Endothelial cell of umbilical vein (primary cell): ENCODE data around the gene NT5DC2. TPM values are rescaled to one million over a fixed set of nuclear protein-coding genes. Genes with fewer than 3 reads are reported as not detected.
A peak's percentile ranks its signal among the peaks of the same experiment; 100 is the strongest.

ENCODE experiments used
- BruUV-seq: library from RNA; stranded (reverse); fragments of 400-500 nt; replicated peaks from 2 replicates; lab custom pipeline; 2021; lab: Mats Ljungman, UMichigan
- CTCF ChIA-PET: fragments of 300-600, 350-600 bp; sonication (Branson Sonifier 250); formaldehyde crosslinking; loops from one replicate; lab custom pipeline; 2021; ENCODE audit warnings: antibody characterized with exemption, inconsistent platforms; lab: Charles Lee
- POLR2A ChIA-PET: fragments of 300-600, 350-600 bp; sonication (Branson Sonifier 250); formaldehyde crosslinking; loops from one replicate; lab custom pipeline; 2021; ENCODE audit warnings: antibody characterized with exemption, inconsistent platforms; lab: Charles Lee
- DNase-seq: peaks from one replicate; pipeline ENCODE4 v3.0.0-alpha.2; 2011; ENCODE audit warnings: low read depth, low spot score
- FAIRE-seq: peaks from 2 replicates; lab custom pipeline; 2011; peaks lifted over from hg19 to GRCh38; lab: Jason Lieb, UNC
- H2AFZ ChIP-seq: 2 replicates; pipeline ENCODE4 v1.6.0; 2012; ENCODE audit warnings: low read depth, low read length, control low read depth, inconsistent platforms
- H3K27ac ChIP-seq: 2 replicates; pipeline ENCODE4 v1.5.1; 2011; ENCODE audit warnings: low read depth, mild to moderate bottlenecking, control low read depth, low read length, moderate library complexity; ENCODE audit not compliant: insufficient read depth
- H3K27me3 ChIP-seq, 2 experiments: 2 replicates each; pipeline versions ENCODE4 v1.6.0 to v1.6.1; 2011; ENCODE audit warnings: low read length in 2 of 2, mixed read lengths in 1 of 2; ENCODE audit not compliant: control insufficient read depth in 2 of 2, insufficient read depth in 2 of 2
- H3K36me3 ChIP-seq, 2 experiments: 2 replicates in 1 of 2; 3 replicates in 1 of 2; pipeline ENCODE4 v1.5.1; 2011; ENCODE audit warnings: low read length in 2 of 2, mild to moderate bottlenecking in 1 of 2, moderate library complexity in 1 of 2; ENCODE audit not compliant: control insufficient read depth in 2 of 2, insufficient read depth in 2 of 2; ENCODE audit errors: extremely low read depth in 1 of 2
- H3K4me1 ChIP-seq: 3 replicates; pipeline ENCODE4 v1.5.1; 2011; ENCODE audit warnings: mild to moderate bottlenecking, low read length; ENCODE audit not compliant: control insufficient read depth, insufficient read depth; ENCODE audit errors: extremely low read depth
- H3K4me2 ChIP-seq: 2 replicates; pipeline ENCODE4 v1.6.1; 2011; ENCODE audit warnings: low read length, control low read depth, mixed read lengths; ENCODE audit not compliant: insufficient read depth
- H3K4me3 ChIP-seq, 3 experiments: fragments of 200-600 bp in 1 of 3; sonication (generic), shearing (Covaris generic) in 1 of 3; replicated peaks in 1 of 3; 2 replicates each; pipeline ENCODE4 v1.5.1; 2011 to 2016; ENCODE audit warnings: control low read depth in 3 of 3, low read length in 3 of 3, mild to moderate bottlenecking in 2 of 3, inconsistent platforms in 1 of 3, low read depth in 1 of 3, moderate library complexity in 1 of 3; ENCODE audit not compliant: insufficient read depth in 1 of 3
- H3K79me2 ChIP-seq: 2 replicates; pipeline ENCODE4 v1.6.0; 2012; ENCODE audit warnings: low read length, inconsistent platforms; ENCODE audit not compliant: control insufficient read depth, insufficient read depth
- H3K9ac ChIP-seq: replicated peaks from 2 replicates; pipeline ENCODE3; 2011; ENCODE audit warnings: low read length, control low read depth; ENCODE audit not compliant: insufficient read depth; ENCODE audit errors: extremely low read depth
- H3K9me1 ChIP-seq: replicated peaks from 3 replicates; pipeline ENCODE4 v1.6.0; 2011; ENCODE audit warnings: mild to moderate bottlenecking, low read length; ENCODE audit not compliant: control insufficient read depth, insufficient read depth; ENCODE audit errors: extremely low read depth
- H3K9me3 ChIP-seq: replicated peaks from 2 replicates; pipeline ENCODE4 v1.5.1; 2012; ENCODE audit warnings: low read length, inconsistent platforms; ENCODE audit not compliant: control insufficient read depth, insufficient read depth
- H4K20me1 ChIP-seq: replicated peaks from 2 replicates; pipeline ENCODE3; 2011; ENCODE audit warnings: mild to moderate bottlenecking, low read length; ENCODE audit not compliant: control insufficient read depth, insufficient read depth; ENCODE audit errors: extremely low read depth
- MYC ChIP-seq: IDR thresholded peaks from one replicate; pipeline ENCODE4 v1.6.1; 2011; ENCODE audit warnings: mild to moderate bottlenecking, low read depth, low read length
- POLR2A ChIP-seq: IDR thresholded peaks from 2 replicates; pipeline ENCODE4 v1.6.1; 2012; ENCODE audit warnings: low read depth, mild to moderate bottlenecking, control low read depth, low read length
- dilution Hi-C: fragments of 300-500 bp; cut with MboI; formaldehyde crosslinking; loops from one replicate; pipeline ENCODE4 v1.15.0; 2019; ENCODE audit warnings: low sequenced_read_pairs; ENCODE audit not compliant: extremely low pct_ligation_motif_present
- intact Hi-C: fragments of 100-400 bp; cut with micrococcal nuclease; formaldehyde crosslinking; loops from one replicate; pipeline ENCODE4 v1.10.0; 2022
- polyA plus RNA-seq, 4 experiments: library from polyadenylated mRNA; depleted of rRNA in 3 of 4; stranded (reverse) in 3 of 4; unstranded in 1 of 4; fragments of >200 nt; gene quantifications; 2 replicates each; pipeline versions ENCODE4 v1.2.1 to v1.2.3, GENCODE V29; 2011 to 2012; ENCODE audit warnings: missing spikeins in 1 of 4
- total RNA-seq: library from RNA; stranded (reverse); gene quantifications from 2 replicates; pipeline ENCODE4 v1.2.3, GENCODE V29; 2021
- TF ChIP-seq, protein P1 (sequence below), 2 donors: IDR thresholded peaks; 1 replicate in 1 of 2; 2 replicates in 1 of 2; pipeline ENCODE4 v1.5.1; 2011; ENCODE audit warnings: low read length in 2 of 2, mild to moderate bottlenecking in 2 of 2, moderate library complexity in 2 of 2, control low read depth in 1 of 2, inconsistent platforms in 1 of 2, low read depth in 1 of 2; ENCODE audit not compliant: insufficient read depth in 1 of 2; ENCODE audit errors: extremely low read depth in 1 of 2

The NT5DC2 gene
- total and polyA plus RNA-seq, 2 donors (not counting 3 experiments of a cell fraction or from before 2014, with no cell fraction given) = 298 to 402 TPM

- Histone ChIP-seq H3K79me2 (no peaks in the 10 kb centered on the region), H3K27me3 (no peaks in the 10 kb centered on the region), H4K20me1 (no peaks in the 10 kb centered on the region), H3K36me3 (peaks cover 14 to 81% of the 10 kb centered on the region in 2 experiments), H3K9me1 (no peaks in the 10 kb centered on the region), H3K4me2 (no peak overlapping the region), H3K27ac (no peak overlapping the region), H3K4me1 (no peaks in the 10 kb centered on the region), H3K4me3 (no peak overlapping the region), H3K9ac (no peak overlapping the region), H2AFZ (no peak overlapping the region), H3K9me3 (no peaks in the 10 kb centered on the region)
- BruUV-seq = no TSS peak
- DNase-seq = peak; percentile 29
- intact Hi-C loops = no loop called here
- POLR2A ChIA-PET = no interaction called here
- CTCF ChIA-PET = interaction anchor here (0.5 to 2.0 kb wide), 8 partner anchors 9 to 61 kb away, joined by 3 to 13 read pairs (median 4); partner anchors contain the start of gene STAB1
- peak; percentile 18 for FAIRE-seq
- TF ChIP-seq, protein P1, sequence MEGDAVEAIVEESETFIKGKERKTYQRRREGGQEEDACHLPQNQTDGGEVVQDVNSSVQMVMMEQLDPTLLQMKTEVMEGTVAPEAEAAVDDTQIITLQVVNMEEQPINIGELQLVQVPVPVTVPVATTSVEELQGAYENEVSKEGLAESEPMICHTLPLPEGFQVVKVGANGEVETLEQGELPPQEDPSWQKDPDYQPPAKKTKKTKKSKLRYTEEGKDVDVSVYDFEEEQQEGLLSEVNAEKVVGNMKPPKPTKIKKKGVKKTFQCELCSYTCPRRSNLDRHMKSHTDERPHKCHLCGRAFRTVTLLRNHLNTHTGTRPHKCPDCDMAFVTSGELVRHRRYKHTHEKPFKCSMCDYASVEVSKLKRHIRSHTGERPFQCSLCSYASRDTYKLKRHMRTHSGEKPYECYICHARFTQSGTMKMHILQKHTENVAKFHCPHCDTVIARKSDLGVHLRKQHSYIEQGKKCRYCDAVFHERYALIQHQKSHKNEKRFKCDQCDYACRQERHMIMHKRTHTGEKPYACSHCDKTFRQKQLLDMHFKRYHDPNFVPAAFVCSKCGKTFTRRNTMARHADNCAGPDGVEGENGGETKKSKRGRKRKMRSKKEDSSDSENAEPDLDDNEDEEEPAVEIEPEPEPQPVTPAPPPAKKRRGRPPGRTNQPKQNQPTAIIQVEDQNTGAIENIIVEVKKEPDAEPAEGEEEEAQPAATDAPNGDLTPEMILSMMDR (IDR thresholded peaks at IDR 0.05; ENCODE audit: extremely low read depth in 1 of 2, insufficient read depth in 1 of 2, low read depth in 1 of 2, low read length in 2 of 2) = peak; percentile 66 to 71
- TF ChIP-seq POLR2A (no peak), MYC (no peak)
- dilution Hi-C loops = no loop called here
Measured at GRCh38 chr3:52481819-52482521, 51.7 kb downstream of the NT5DC2 start.
